K562 (cell line): ENCODE results near the gene MEAK7.

Source experiments
- KDM5B ChIP-seq: fragments of 200-600 bp; sonication (generic); IDR thresholded peaks from 2 replicates; pipeline ENCODE4 v1.6.1; 2012; ENCODE audit warnings: low read depth, mild to moderate bottlenecking, moderate library complexity, low read length, control low read depth, inconsistent platforms; ENCODE audit not compliant: insufficient replicate concordance
- NR3C1 ChIP-seq: sonication (generic); formaldehyde crosslinking; IDR thresholded peaks from 2 replicates; pipeline ENCODE4 v1.8.1; 2022; ENCODE audit warnings: missing genetic modification reagents
- POLR2AphosphoS5 ChIP-seq: IDR thresholded peaks from 2 replicates; pipeline ENCODE4 v1.6.1; 2011; ENCODE audit warnings: mild to moderate bottlenecking, low read depth, low read length, moderate library complexity; ENCODE audit not compliant: control insufficient read depth, insufficient read depth
- YY1 ChIP-seq, 3 experiments: IDR thresholded peaks; 2 replicates each; pipeline ENCODE4 v1.6.1; 2011; ENCODE audit warnings: low read length in 2 of 3, mild to moderate bottlenecking in 2 of 3, moderate library complexity in 2 of 3, borderline replicate concordance in 1 of 3, control low read depth in 1 of 3, low read depth in 1 of 3; ENCODE audit not compliant: insufficient read depth in 3 of 3, insufficient replicate concordance in 2 of 3, control insufficient read depth in 1 of 3, insufficient read length in 1 of 3; ENCODE audit errors: extremely low read depth in 1 of 3
- TF ChIP-seq, protein P1 (sequence below), 2 experiments: fragments of 450-650 bp in 1 of 2; sonication (generic) in 1 of 2; formaldehyde crosslinking in 1 of 2; IDR thresholded peaks in 1 of 2; conservative IDR thresholded peaks in 1 of 2; 2 replicates each; pipeline versions ENCODE4 v1.6.1 to v1.8.1; 2016 to 2023; ENCODE audit warnings: mild to moderate bottlenecking in 2 of 2, moderate library complexity in 2 of 2, inconsistent platforms in 1 of 2, missing genetic modification reagents in 1 of 2

DNA sequence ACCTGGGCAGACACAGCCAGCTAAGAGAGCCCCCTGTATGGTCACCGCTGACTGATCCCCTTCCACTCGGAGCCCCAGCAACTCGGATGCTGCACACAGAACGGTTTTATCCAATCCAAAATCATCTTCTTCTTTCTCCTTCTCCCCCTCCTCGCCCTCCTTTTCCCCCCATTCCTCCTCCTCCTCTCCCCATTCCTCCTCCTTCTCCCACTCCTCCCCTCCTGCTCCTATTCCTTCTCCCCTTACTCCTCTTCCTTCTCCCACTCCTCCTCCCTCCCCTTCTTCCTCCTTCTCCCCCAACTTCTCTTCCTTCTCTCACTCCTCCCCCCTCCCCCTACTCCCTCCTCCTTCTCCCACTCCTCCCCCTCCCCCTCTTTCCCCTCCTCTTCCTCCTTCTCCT lies 30.4 kb upstream of the MEAK7 start:
- TF ChIP-seq YY1 (IDR thresholded peaks at IDR 0.05; ENCODE audit: borderline replicate concordance in 1 of 3, control insufficient read depth in 1 of 3, extremely low read depth in 1 of 3, insufficient read depth in 3 of 3, insufficient read length in 1 of 3, insufficient replicate concordance in 2 of 3, low read depth in 1 of 3, low read length in 2 of 3): no peak
- no peak for TF ChIP-seq POLR2AphosphoS5
- TF ChIP-seq, protein P1, sequence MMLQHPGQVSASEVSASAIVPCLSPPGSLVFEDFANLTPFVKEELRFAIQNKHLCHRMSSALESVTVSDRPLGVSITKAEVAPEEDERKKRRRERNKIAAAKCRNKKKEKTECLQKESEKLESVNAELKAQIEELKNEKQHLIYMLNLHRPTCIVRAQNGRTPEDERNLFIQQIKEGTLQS (IDR thresholded peaks at IDR 0.05): no peak
- TF ChIP-seq, protein P1 (CRISPR knock-in tag; conservative IDR thresholded peaks at IDR 0.05): no peak
- no peak for TF ChIP-seq KDM5B
- TF ChIP-seq NR3C1 (CRISPR knock-in tag): no peak
